HG03521 (cell line): ENCODE data around the gene CYP2W1.
A peak's percentile ranks its signal among the peaks of the same experiment; 100 is the strongest.

Experiments
- ATAC-seq: cut with Tn5 transposase; IDR thresholded peaks from one replicate; pipeline ENCODE4 v1.9.1; 2021; ENCODE audit warnings: mild to moderate bottlenecking, moderate library complexity; ENCODE audit not compliant: unreplicated experiment

The CYP2W1 gene

DNA sequence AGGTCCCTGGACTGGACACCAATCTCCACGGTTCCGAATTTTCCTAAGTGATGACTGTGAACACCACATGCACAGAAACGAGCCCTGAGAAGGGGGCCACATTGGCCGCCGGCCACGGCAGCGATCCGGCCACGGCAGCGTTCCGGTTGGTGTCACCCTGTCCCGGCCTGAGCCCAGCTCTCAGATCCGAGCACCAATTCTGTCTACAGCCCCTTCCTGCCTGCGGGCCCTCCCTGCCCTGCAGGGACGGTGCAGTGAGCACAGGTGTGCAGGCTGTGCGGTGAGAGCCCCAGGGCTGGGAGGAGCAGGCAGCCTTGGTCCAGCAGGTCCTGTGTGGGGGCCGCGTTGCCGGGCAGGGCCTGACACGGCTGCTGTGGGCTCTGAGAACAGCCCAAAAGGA lies 31.7 kb downstream of the CYP2W1 start:
- no peak for ATAC-seq

DNA sequence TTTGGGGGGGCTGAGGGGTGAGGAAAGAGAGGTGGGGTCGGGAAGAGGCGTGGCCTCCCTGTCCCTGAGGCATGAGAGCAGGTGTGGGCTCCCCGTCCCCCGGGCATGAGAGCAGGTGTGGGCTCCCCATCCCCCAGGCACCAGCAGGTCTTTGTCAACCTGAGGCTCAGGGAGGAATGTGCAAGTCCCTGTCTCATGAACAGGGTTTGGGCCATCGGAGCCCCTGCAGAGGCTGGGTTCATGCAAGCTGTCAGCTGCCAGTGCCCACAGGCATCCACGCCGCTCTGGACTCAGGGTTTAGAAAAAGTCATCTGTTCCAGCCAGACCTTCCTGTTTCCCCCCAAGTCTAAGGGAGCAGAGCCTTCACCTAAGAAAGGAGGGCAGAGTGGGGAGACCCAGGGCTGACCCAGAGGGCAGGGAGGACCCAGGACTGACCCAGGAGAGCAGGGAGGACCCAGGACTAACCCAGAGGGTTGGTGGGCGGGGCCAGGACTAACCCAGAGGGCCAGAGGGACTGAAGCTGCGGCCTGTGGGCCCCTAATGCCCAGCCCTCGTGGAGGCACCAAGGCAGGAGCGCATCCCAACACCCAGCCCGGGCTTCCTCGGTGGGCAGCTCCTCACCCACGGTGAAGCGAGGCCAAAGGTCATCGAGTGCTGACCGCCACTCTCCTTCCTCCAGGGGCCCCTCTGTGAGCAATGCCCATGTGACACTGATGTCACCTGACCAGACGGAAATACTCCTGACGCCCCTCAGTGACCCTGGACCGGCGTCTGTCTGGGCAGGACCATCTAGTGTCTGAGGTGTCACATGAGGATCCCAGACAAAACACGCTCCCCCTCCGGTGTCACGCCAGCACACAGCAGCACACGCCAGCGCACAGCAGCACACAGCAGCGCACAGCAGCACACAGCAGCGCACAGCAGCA lies 32.5 kb downstream of the CYP2W1 start:
- no peak for ATAC-seq

GRCh38 chr7:1016577-1017531 lies 33.9 kb downstream of the CYP2W1 start:
- ATAC-seq, result no peak

GRCh38 chr7:1017586-1018333 lies 34.8 kb downstream of the CYP2W1 start:
- no peak for ATAC-seq

DNA sequence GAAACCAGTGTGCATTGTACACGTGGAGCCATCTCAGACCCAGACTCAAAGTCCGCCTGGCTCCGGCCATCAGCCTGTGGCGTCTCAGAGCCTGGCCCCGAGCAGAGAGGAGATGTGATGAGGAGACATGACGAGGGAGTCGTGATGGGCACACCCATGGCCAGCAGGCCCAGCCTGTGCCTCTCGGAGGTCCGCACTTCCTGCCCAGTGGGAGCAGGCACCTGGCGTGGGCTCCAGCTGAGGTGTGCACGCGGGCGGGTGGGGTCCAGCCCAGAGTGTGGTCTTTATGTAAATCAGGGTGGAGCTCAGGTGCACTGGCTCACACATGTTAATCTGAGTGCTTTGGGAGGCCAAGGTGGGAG lies 35.3 kb downstream of the CYP2W1 start:
- ATAC-seq, result no peak

DNA sequence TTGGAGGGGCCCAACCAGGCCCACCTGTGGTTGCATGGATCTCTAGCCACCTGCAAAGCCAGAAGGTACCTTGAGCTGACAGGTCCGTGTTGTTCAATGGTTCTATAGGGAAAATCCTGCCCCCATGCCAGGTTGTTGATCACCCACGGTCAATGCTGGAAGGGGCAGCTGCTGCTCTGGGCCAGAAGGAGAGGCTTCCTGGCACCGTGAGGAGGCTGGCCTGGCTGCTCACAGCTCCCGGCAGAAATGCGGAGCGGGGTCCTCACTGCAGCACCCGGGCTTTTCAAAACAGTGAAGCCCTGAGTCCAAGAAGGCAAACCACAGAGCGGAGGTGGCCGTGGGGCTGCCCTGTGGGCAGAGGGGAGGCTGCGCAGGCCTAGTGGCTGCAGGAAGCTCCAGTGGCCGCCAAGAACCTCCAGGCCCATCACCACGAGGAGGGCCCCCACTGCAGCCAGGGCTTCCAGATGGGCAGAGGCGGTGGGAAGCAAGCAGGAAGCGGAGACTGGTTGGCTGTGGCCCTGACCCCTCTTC lies 36.3 kb downstream of the CYP2W1 start:
- ATAC-seq, result no peak

- no peak for ATAC-seq
Measured at GRCh38 chr7:1019789-1020610, 37.0 kb downstream of the CYP2W1 start.

DNA sequence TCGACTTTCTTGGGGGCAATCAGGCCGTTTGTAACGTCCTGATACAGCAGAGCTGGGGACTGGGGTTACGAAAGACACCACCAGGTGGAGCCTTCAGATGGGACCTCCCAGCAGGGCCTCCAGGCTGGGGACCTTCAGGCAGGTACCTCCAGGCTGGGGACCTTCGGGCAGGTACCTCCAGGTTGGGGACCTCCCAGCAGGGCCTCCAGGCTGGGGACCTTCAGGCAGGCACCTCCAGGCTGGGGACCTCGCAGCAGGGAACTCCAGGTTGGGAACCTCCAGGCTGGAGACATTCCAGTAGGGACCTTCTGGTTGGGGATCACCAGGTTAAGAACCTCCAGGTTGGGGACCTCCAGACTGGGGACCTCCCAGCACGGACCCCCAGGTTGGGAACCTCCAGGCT lies 37.9 kb downstream of the CYP2W1 start:
- no peak for ATAC-seq

DNA sequence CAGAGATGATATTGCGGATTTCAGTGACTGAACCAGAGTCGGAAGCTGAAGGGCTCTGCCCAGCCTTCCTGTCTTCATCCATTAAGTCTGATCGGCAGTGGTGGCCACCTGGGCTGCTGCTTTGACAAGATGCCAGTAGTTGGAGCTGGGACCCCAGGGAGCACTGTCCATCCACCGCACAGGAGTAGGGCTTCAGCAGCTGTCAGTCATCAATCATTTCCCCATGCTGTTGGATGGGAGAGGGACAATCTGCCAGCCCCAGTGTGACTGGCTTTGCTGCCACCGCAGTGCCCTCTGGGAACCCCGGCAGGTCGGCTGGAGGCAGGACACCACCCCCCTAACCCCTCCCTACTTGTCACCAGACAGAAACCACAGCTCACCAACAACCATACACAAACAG lies 38.4 kb downstream of the CYP2W1 start:
- no peak for ATAC-seq

DNA sequence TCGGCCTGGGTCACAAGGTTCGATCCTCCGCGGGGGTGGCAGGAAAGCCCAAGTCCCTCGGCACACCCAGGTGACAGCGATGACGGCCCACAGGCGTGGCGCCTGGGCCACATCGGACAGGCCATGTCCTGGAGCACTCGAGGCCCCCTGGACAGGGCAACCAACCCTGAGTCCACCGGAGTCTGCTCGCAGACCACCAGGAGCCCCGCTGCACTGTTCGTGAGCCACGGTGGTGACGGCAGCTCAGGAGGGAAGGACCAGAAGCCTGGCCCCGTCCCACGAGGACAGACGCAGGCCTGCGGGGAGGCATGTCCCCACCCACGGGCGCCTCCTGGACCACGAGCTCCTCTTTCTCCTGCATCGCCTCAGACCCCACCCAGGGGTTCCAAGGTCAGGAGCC lies 39.0 kb downstream of the CYP2W1 start:
- no peak for ATAC-seq

- ATAC-seq, result no peak
Measured at GRCh38 chr7:1022356-1022755, 39.4 kb downstream of the CYP2W1 start.

- ATAC-seq, result no peak
Measured at GRCh38 chr7:1022801-1023465, 40.0 kb downstream of the CYP2W1 start.

- peak; percentile 50 for ATAC-seq
Measured at GRCh38 chr7:1024331-1024841, 41.4 kb downstream of the CYP2W1 start.

GRCh38 chr7:1024876-1025742 lies 42.1 kb downstream of the CYP2W1 start:
- ATAC-seq, result no peak

- no peak for ATAC-seq
Measured at GRCh38 chr7:1025743-1026581, 43.0 kb downstream of the CYP2W1 start.

GRCh38 chr7:1026721-1027161 lies 43.8 kb downstream of the CYP2W1 start:
- ATAC-seq, result no peak
